DOHH2 (cell line): ENCODE measurements around the gene NR2C2.

Source experiments
- H3F3A ChIP-seq: fragments of 200-600 bp; sonication (generic), shearing (Covaris generic); 2 replicates; pipeline ENCODE4 v1.6.0; 2016; ENCODE audit warnings: antibody characterized with exemption, mild to moderate bottlenecking; ENCODE audit not compliant: control insufficient read depth, insufficient read depth
- H3K27ac ChIP-seq: fragments of 200-600 bp; sonication (generic); 2 replicates; pipeline ENCODE4 v1.5.1; 2014; ENCODE audit warnings: low read depth, mild to moderate bottlenecking, low read length, moderate library complexity
- H3K27me3 ChIP-seq: fragments of 200-600 bp; sonication (generic); 2 replicates; pipeline ENCODE4 v1.6.1; 2014; ENCODE audit warnings: mild to moderate bottlenecking, low read length, mixed read lengths; ENCODE audit not compliant: control insufficient read depth
- H3K36me3 ChIP-seq: fragments of 200-600 bp; sonication (generic); 2 replicates; pipeline ENCODE4 v1.6.1; 2014; ENCODE audit warnings: mild to moderate bottlenecking, low read length, moderate library complexity, mixed read lengths; ENCODE audit not compliant: control insufficient read depth
- H3K4me1 ChIP-seq: fragments of 200-600 bp; sonication (generic); 2 replicates; pipeline ENCODE4 v1.6.1; 2014; ENCODE audit warnings: mild to moderate bottlenecking, low read length, mixed read lengths; ENCODE audit not compliant: control insufficient read depth
- H3K4me2 ChIP-seq: fragments of 200-600 bp; sonication (generic); 2 replicates; pipeline ENCODE4 v1.6.0; 2014; ENCODE audit warnings: mild to moderate bottlenecking, low read length, moderate library complexity
- H3K4me3 ChIP-seq: fragments of 200-600 bp; sonication (generic); 2 replicates; pipeline ENCODE4 v1.5.1; 2014; ENCODE audit warnings: mild to moderate bottlenecking, low read length, mixed read lengths
- H3K79me2 ChIP-seq: fragments of 200-600 bp; sonication (generic); 2 replicates; pipeline ENCODE4 v1.6.1; 2014; ENCODE audit warnings: mild to moderate bottlenecking, low read length, mixed read lengths; ENCODE audit not compliant: control insufficient read depth
- H3K9me2 ChIP-seq: fragments of 200-600 bp; sonication (generic); replicated peaks from 2 replicates; pipeline ENCODE4 v1.6.1; 2014; ENCODE audit warnings: mild to moderate bottlenecking, low read length, mixed read lengths; ENCODE audit not compliant: control insufficient read depth
- H3K9me3 ChIP-seq: fragments of 200-600 bp; sonication (generic); 2 replicates; pipeline ENCODE4 v1.6.1; 2014; ENCODE audit warnings: antibody characterized with exemption, low read length, mixed read lengths; ENCODE audit not compliant: control insufficient read depth, insufficient read depth
- H4K20me1 ChIP-seq: fragments of 200-600 bp; sonication (generic); 2 replicates; pipeline ENCODE4 v1.6.0; 2014; ENCODE audit warnings: low read depth, mild to moderate bottlenecking, antibody characterized with exemption, low read length, moderate library complexity; ENCODE audit not compliant: control insufficient read depth, insufficient read depth
- EZH2phosphoT487 ChIP-seq: fragments of 200-600 bp; sonication (generic); IDR thresholded peaks from 2 replicates; pipeline ENCODE4 v1.6.1; 2017; ENCODE audit warnings: borderline replicate concordance, mild to moderate bottlenecking, antibody characterized with exemption, low read length, moderate library complexity, mixed read lengths
- TF ChIP-seq, protein P1 (sequence below): fragments of 200-600 bp; sonication (generic); IDR thresholded peaks from one replicate; pipeline ENCODE4 v1.5.1; 2014; ENCODE audit warnings: antibody characterized with exemption, mild to moderate bottlenecking, low read depth, low read length; ENCODE audit not compliant: poor library complexity, severe bottlenecking

The NR2C2 gene

DNA sequence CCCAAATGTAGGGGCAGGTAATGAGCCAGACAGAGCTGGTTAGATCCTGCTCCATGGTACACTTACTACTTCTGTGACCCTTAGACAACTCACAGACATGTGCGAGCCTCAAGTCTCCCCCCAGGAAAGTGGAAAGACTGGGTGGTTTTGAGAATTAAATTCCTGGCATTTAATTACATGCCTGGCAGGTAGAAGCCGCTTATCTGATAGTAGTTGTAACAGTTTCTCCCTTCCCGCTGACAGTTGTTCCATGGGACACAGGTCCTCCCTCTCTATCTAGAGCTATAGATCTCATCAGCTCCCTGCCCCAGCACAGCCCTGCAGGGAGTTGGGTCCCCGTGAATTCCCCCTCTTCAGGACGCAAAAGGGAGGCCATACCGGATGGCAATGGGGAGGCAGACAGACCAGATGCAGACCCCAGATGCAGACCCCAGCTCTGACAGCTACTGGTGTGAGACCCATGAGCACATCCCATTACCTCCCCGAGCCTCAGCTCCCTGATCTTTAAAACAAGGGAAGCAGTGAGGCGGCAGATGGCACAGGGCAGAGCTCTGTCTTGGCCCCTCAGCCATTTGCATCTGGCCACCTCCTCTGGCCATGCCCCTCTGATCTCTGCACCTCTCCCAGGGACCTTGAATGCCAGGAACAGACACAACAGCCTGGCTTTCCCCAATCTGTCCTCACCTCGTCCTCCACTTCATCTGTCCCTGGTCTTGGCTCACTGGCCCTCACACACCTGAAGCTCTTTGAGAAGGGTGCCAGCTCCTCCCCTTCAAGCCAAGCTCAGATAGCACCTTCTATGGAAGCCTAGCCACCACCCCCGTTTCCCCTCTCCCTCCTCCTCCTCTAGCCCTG lies 34.1 kb upstream of the NR2C2 start:
- Histone ChIP-seq H3K4me2 (no peak overlapping the region), H3K9me3 (no peaks in the 10 kb centered on the region), H3K79me2 (no peaks in the 10 kb centered on the region), H3K4me1 (no peaks in the 10 kb centered on the region), H3F3A (no peaks in the 10 kb centered on the region), H3K9me2 (no peaks in the 10 kb centered on the region), H3K27ac (no peak overlapping the region), H3K27me3 (peaks cover 7% of the 10 kb centered on the region), H4K20me1 (no peaks in the 10 kb centered on the region), H3K4me3 (no peak overlapping the region), H3K36me3 (no peaks in the 10 kb centered on the region)
- TF ChIP-seq, protein P1, sequence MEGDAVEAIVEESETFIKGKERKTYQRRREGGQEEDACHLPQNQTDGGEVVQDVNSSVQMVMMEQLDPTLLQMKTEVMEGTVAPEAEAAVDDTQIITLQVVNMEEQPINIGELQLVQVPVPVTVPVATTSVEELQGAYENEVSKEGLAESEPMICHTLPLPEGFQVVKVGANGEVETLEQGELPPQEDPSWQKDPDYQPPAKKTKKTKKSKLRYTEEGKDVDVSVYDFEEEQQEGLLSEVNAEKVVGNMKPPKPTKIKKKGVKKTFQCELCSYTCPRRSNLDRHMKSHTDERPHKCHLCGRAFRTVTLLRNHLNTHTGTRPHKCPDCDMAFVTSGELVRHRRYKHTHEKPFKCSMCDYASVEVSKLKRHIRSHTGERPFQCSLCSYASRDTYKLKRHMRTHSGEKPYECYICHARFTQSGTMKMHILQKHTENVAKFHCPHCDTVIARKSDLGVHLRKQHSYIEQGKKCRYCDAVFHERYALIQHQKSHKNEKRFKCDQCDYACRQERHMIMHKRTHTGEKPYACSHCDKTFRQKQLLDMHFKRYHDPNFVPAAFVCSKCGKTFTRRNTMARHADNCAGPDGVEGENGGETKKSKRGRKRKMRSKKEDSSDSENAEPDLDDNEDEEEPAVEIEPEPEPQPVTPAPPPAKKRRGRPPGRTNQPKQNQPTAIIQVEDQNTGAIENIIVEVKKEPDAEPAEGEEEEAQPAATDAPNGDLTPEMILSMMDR, result no peak

GRCh38 chr3:14913926-14914778 lies 33.2 kb upstream of the NR2C2 start:
- no peak overlapping the region for H3K4me2 ChIP-seq
- H4K20me1 ChIP-seq, result no peaks in the 10 kb centered on the region
- no peak overlapping the region for H3K4me3 ChIP-seq
- no peaks in the 10 kb centered on the region for H3K9me2 ChIP-seq
- no peaks in the 10 kb centered on the region for H3K36me3 ChIP-seq
- H3F3A ChIP-seq, result no peaks in the 10 kb centered on the region
- no peaks in the 10 kb centered on the region for H3K9me3 ChIP-seq
- TF ChIP-seq, protein P1, result peak; percentile 28
- TF ChIP-seq EZH2phosphoT487, result no peak
- no peaks in the 10 kb centered on the region for H3K79me2 ChIP-seq
- peaks cover 7% of the 10 kb centered on the region for H3K27me3 ChIP-seq
- no peaks in the 10 kb centered on the region for H3K4me1 ChIP-seq
- H3K27ac ChIP-seq, result no peak overlapping the region

GRCh38 chr3:14914779-14915117 lies 32.6 kb upstream of the NR2C2 start:
- Histone ChIP-seq H3K4me1 (no peaks in the 10 kb centered on the region), H3K79me2 (no peaks in the 10 kb centered on the region), H3K9me3 (no peaks in the 10 kb centered on the region), H3K4me2 (no peak overlapping the region), H4K20me1 (no peaks in the 10 kb centered on the region), H3K4me3 (no peak overlapping the region), H3K36me3 (no peaks in the 10 kb centered on the region), H3F3A (no peaks in the 10 kb centered on the region), H3K27ac (no peak overlapping the region), H3K27me3 (peaks cover 7% of the 10 kb centered on the region), H3K9me2 (no peaks in the 10 kb centered on the region)
- TF ChIP-seq, protein P1, result no peak
- no peak for TF ChIP-seq EZH2phosphoT487
